Adrenal gland (tissue), 12 donors: Measurements from ENCODE around the gene SLC5A11. TPM values are rescaled to one million over a fixed set of nuclear protein-coding genes. Genes with fewer than 3 reads are reported as not detected.
"Not testable (repeated sequence)": the region's sequence is repeated elsewhere in the genome, so short reads cannot be mapped to it uniquely, and the experiment has no call there.

Source experiments
- DNase-seq, 7 donors: peaks; one replicate each; pipeline ENCODE4 v3.0.0-alpha.2; 2019 to 2020
- H3K27ac ChIP-seq, 5 donors: fragments of 200-600 bp; sonication (generic) in 4 of 5; 1 replicate in 3 of 5; 2 replicates in 2 of 5; pipeline versions ENCODE4 v1.5.1 to v1.8.0; 2016 to 2020; ENCODE audit warnings: mild to moderate bottlenecking in 1 of 5
- H3K27me3 ChIP-seq: fragments of 200-600 bp; 2 replicates; pipeline ENCODE4 v1.8.0; 2021
- H3K36me3 ChIP-seq, 2 donors: fragments of 200-600 bp; replicated peaks in 1 of 2; 1 replicate in 1 of 2; 2 replicates in 1 of 2; pipeline versions ENCODE4 v1.5.1 to v1.8.0; 2018 to 2022
- H3K4me1 ChIP-seq, 2 donors: fragments of 200-600 bp; replicated peaks in 1 of 2; 1 replicate in 1 of 2; 2 replicates in 1 of 2; pipeline versions ENCODE4 v1.5.1 to v1.8.0; 2018 to 2021
- H3K4me3 ChIP-seq, 4 donors: fragments of 200-600 bp; sonication (generic) in 3 of 4; one replicate each; pipeline ENCODE4 v1.5.1; 2016 to 2018
- H3K9me3 ChIP-seq, 3 donors: fragments of 200-600 bp; sonication (generic) in 1 of 3; replicated peaks in 1 of 3; 1 replicate in 2 of 3; 2 replicates in 1 of 3; pipeline versions ENCODE4 v1.5.1 to v1.8.0; 2016 to 2021
- POLR2A ChIP-seq, 2 donors: fragments of 450-650 bp; IDR thresholded peaks; one replicate each; pipeline ENCODE4 v1.6.1; 2017; ENCODE audit warnings: antibody characterized with exemption in 2 of 2, mild to moderate bottlenecking in 2 of 2, moderate library complexity in 1 of 2
- WGBS, 4 donors: extraction: QIAGEN DNeasy Blood & Tissue Kit in 2 of 4; methylation state at CpG; one replicate each; pipeline versions ENCODE4 v1.1.5 to v1.1.7; 2013 to 2017; 5-methylcytosine and 5-hydroxymethylcytosine counted together
- intact Hi-C, 2 donors: fragments of 100-400 bp; cut with DNase I; formaldehyde crosslinking; loops; one replicate each; pipeline versions ENCODE4 v1.14.1 to v1.15.0; 2022 to 2023
- polyA plus RNA-seq, 3 donors: library from polyadenylated mRNA; stranded (reverse); fragments of 200-250 nt in 2 of 3; fragments of 350-450 nt in 1 of 3; fragmentation: Illumina TruSeq in 1 of 3; extraction: RNeasy Lipid Tissue Mini Kit (QIAGEN cat#74804) in 1 of 3; gene quantifications; one replicate each; pipeline ENCODE4 v1.2.3, GENCODE V29; 2013 to 2014
- total RNA-seq, 9 donors: library from RNA; depleted of rRNA in 4 of 9; stranded (reverse); fragments of >200 nt in 4 of 9; fragments of 120-200 nt in 1 of 9; fragmentation: NEBNext Ultra II Directional in 1 of 9; extraction: Animal tissue kit (Norgen Biotek cat#: 25700) in 1 of 9; gene quantifications; one replicate each; pipeline versions ENCODE4 v1.1.0 to v1.2.4, GENCODE V29; 2013 to 2023
- TF ChIP-seq, protein P1 (sequence below), 6 experiments: fragments of 450-650 bp in 4 of 6; fragments of 200-600 bp in 2 of 6; sonication (generic) in 1 of 6; IDR thresholded peaks; 1 replicate in 5 of 6; 2 replicates in 1 of 6; pipeline versions ENCODE4 v1.5.1 to v1.8.0; 2016 to 2021; ENCODE audit warnings: antibody characterized with exemption in 6 of 6, mild to moderate bottlenecking in 2 of 6, moderate library complexity in 1 of 6
- donor health status: healthy with polysubstance abuse.
- donor health status: Bipolar disorder and iron deficiency.
- donor health status: DM: yes; HTN: yes; CAD: no.
- donor health status: DM: no; HTN: no; CAD: no.
- donor health status: DM: no; HTN: no; CAD: no.
- donor health status: DM: yes; HTN: yes; CAD: no.

Gene SLC5A11
- total and polyA plus RNA-seq, 12 donors, result 0.17 to 0.57 (median 0.43) TPM; not detected in 8

DNA sequence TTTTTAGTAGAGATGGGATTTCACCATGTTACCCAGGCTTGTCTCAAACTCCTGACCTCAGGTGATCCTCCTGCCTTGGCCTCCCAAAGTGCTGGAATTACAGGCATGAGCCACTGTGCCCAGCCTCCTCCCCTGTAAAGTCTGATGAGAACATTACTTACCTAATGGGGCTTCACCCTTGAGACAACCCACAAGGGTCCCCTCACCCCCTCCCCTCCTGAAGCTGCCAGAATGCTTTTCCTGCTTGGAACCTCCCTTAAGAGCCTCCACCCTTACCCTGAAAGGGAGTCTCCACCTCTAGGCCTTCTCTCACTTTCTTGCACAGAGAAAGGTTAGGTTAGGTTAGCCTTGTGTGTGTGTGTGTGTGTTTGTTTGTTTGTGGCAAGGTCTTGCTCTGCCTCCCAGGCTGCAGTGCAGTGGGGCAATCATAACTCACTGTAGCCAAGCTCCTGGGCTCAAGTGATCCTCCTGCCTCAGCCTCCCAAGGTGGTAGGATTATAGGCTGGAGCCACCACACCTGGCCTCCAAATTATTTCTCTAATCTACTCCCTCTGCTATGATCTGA is 8.9 kb downstream of the SLC5A11 start:
- intact Hi-C loops, result no loop called here
- Histone ChIP-seq H3K9me3 (no peaks in the 10 kb centered on the region), H3K27me3 (no peaks in the 10 kb centered on the region), H3K27ac (no peak overlapping the region), H3K36me3 (no peaks in the 10 kb centered on the region), H3K4me1 (peaks cover 4 to 5% of the 10 kb centered on the region in 2 donors), H3K4me3 (no peak overlapping the region)
- no peak for TF ChIP-seq POLR2A (IDR thresholded peaks at IDR 0.05)
- TF ChIP-seq, protein P1, sequence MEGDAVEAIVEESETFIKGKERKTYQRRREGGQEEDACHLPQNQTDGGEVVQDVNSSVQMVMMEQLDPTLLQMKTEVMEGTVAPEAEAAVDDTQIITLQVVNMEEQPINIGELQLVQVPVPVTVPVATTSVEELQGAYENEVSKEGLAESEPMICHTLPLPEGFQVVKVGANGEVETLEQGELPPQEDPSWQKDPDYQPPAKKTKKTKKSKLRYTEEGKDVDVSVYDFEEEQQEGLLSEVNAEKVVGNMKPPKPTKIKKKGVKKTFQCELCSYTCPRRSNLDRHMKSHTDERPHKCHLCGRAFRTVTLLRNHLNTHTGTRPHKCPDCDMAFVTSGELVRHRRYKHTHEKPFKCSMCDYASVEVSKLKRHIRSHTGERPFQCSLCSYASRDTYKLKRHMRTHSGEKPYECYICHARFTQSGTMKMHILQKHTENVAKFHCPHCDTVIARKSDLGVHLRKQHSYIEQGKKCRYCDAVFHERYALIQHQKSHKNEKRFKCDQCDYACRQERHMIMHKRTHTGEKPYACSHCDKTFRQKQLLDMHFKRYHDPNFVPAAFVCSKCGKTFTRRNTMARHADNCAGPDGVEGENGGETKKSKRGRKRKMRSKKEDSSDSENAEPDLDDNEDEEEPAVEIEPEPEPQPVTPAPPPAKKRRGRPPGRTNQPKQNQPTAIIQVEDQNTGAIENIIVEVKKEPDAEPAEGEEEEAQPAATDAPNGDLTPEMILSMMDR (IDR thresholded peaks at IDR 0.05), result no peak
- DNase-seq, result no peak

DNA sequence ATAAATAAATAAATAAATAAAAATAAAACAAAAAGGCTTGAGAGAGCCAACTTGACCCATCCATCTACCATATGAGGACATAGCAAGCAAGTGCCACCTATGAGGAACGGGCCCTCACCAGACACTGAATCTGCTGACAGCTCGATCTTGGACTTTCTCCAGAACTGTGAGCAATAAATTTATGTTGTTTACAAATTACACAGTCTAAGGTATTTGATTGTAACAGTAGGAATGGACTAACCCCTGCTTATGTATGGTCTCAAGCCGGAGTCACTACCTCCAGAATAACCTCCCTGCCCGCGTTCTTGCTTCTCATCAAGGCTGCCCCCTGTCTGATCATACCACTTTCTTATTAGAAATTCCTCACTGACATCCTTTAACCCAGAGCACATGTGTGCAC is 9.9 kb downstream of the SLC5A11 start:
- intact Hi-C loops, result no loop called here

DNA sequence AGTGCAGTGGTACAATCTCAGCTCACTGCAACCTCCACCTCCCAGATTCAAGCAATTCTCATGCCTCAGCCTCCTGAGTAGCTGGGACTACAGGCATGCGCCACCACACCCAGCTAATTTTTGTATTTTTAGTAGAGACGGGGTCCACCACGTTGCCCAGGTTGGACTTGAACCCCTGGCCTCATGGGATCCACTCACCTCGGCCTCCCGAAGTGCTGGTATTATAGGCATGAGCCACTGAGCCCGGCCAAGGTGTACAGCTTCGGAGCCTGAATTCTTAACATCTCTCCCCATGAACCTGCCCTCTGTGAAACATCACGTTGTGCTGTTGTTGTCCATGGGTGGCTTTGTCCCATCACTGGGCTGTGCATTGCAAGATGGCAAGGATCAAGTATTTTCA is 11.1 kb downstream of the SLC5A11 start:
- H3K36me3 ChIP-seq, intact Hi-C loops, H3K4me3 ChIP-seq, H3K9me3 ChIP-seq, H3K27me3 ChIP-seq, H3K27ac ChIP-seq, H3K4me1 ChIP-seq: not testable (repeated sequence)
- DNase-seq, result peak in 1 of 7 donors; percentile 34
- 66 to 87% (median 82%) methylated on average over 6 to 8 of the region's 8 CpGs for WGBS, 4 donors

More for the DNA sequence above, 9.9 kb downstream of the SLC5A11 start:
- peaks cover 4 to 5% of the 10 kb centered on the region in 2 donors for H3K4me1 ChIP-seq
- TF ChIP-seq, protein P1 (IDR thresholded peaks at IDR 0.05), result no peak
- no peak for TF ChIP-seq POLR2A (IDR thresholded peaks at IDR 0.05)
- no peaks in the 10 kb centered on the region for H3K36me3 ChIP-seq
- H3K27ac ChIP-seq, result no peak overlapping the region
- no peak overlapping the region for H3K4me3 ChIP-seq
- DNase-seq, result peak in 1 of 7 donors; percentile 36
- H3K27me3 ChIP-seq, result no peaks in the 10 kb centered on the region
- 69 to 75% (median 73%) methylated on average over 5 of the region's 5 CpGs for WGBS, 4 donors
- no peaks in the 10 kb centered on the region for H3K9me3 ChIP-seq

DNA sequence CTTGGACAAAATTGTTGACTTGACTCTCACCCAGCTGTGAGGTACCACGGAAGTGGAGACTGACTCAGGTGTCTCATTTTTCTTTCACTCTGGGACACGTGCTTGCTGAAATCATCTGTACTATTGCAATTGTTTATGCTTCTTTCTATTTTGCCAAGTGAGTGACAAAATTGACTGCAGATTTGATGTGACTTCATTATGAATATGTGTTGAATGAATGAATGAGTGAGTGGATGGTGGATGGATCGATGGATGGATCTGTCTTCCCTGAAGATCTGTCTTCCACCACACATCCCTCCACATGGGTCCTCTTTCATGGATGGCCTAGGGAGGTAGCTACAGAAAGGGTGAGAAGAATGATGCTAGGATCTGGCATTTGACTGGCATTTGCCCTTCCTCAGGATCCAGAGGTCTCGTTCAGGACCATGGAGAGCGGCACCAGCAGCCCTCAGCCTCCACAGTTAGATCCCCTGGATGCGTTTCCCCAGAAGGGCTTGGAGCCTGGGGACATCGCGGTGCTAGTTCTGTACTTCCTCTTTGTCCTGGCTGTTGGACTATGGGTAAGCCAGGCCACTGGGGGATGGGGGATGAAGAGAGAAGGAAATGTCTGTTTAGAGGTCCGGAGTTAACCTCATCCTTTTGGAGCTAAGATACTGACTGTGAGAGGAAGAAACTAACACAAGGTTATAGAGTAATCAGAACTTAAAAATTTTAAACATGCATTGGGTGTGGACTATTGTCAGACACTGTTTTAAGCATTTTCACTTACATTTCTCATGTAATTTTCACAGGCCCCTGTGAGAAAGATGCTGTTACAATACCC is 12.7 kb downstream of the SLC5A11 start:
- 26 to 34% (median 29%) methylated on average over 9 of the region's 9 CpGs for WGBS, 4 donors

More for the DNA sequence above, 12.7 kb downstream of the SLC5A11 start:
- DNase-seq, result peak; percentile 50 to 71 (median 64)
- intact Hi-C loops, result no loop called here
- no peak for TF ChIP-seq POLR2A (IDR thresholded peaks at IDR 0.05)
- TF ChIP-seq, protein P1 (IDR thresholded peaks at IDR 0.05), result no peak
- H3K9me3 ChIP-seq, result no peaks in the 10 kb centered on the region
- H3K4me3 ChIP-seq, result no peak overlapping the region
- H3K27me3 ChIP-seq, result no peaks in the 10 kb centered on the region
- no peaks in the 10 kb centered on the region for H3K36me3 ChIP-seq
- H3K27ac ChIP-seq, result no peak overlapping the region
- H3K4me1 ChIP-seq, result peaks cover 4 to 5% of the 10 kb centered on the region in 2 donors
